ENCODE measurements around the gene NUP107.

The NUP107 gene

GRCh38 chr12:68791897-68792481, 105.2 kb downstream of the NUP107 start:
- Histone ChIP-seq H3K9me3 (ENCODE audit: insufficient read depth, low read length) (no peaks in the 10 kb centered on the region), H3K27me3 (ENCODE audit: low read depth, low read length) (no peaks in the 10 kb centered on the region), H3K9ac (ENCODE audit: low read length) (no peak overlapping the region), H4K20me1 (ENCODE audit: insufficient read depth, low read length) (no peaks in the 10 kb centered on the region), H2AFZ (ENCODE audit: low read depth, low read length) (no peak overlapping the region), H3K4me2 (ENCODE audit: low read length) (no peak overlapping the region), H3K27ac (ENCODE audit: low read length) (no peak overlapping the region), H3K36me3 (replicated peaks; ENCODE audit: low read depth, low read length) (no peaks in the 10 kb centered on the region), H3K4me3 (ENCODE audit: low read length) (no peak overlapping the region), H3K79me2 (ENCODE audit: low read length) (no peaks in the 10 kb centered on the region), H3K4me1 (ENCODE audit: low read length) (peaks cover 19% of the 10 kb centered on the region)
- TF ChIP-seq EZH2phosphoT487 (IDR thresholded peaks at IDR 0.05; ENCODE audit: low read depth), result no peak
- TF ChIP-seq, protein P1, sequence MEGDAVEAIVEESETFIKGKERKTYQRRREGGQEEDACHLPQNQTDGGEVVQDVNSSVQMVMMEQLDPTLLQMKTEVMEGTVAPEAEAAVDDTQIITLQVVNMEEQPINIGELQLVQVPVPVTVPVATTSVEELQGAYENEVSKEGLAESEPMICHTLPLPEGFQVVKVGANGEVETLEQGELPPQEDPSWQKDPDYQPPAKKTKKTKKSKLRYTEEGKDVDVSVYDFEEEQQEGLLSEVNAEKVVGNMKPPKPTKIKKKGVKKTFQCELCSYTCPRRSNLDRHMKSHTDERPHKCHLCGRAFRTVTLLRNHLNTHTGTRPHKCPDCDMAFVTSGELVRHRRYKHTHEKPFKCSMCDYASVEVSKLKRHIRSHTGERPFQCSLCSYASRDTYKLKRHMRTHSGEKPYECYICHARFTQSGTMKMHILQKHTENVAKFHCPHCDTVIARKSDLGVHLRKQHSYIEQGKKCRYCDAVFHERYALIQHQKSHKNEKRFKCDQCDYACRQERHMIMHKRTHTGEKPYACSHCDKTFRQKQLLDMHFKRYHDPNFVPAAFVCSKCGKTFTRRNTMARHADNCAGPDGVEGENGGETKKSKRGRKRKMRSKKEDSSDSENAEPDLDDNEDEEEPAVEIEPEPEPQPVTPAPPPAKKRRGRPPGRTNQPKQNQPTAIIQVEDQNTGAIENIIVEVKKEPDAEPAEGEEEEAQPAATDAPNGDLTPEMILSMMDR (IDR thresholded peaks at IDR 0.05; ENCODE audit: low read depth, low read length), result no peak

GRCh38 chr12:68792952-68793351, 106.2 kb downstream of the NUP107 start:
- H3K4me2 ChIP-seq (ENCODE audit: low read length), result no peak overlapping the region
- H3K27ac ChIP-seq (ENCODE audit: low read length), result no peak overlapping the region
- H2AFZ ChIP-seq (ENCODE audit: low read depth, low read length), result peak overlapping the region; percentile 56; the same call in 1 of the 2 replicates

DNA sequence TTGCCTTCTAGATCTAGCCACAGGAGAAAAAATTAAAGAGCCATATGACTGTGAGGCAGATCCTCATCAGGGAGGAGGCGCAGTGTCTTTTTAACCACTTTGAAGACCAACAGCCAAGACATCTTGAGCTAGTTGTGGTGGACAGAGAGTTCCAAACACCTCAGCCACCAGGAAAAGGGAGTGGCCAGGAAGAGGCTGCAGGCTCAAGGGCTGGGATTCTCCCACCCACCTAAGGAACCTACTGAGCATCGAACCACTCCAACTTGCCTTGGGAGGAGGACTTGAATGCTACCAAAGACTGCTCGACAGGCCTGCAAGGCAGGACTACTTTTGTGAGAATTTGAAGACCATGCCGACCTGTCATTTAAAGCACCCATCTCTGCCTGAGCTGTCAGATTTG, 106.7 kb downstream of the NUP107 start:
- Histone ChIP-seq H4K20me1 (ENCODE audit: insufficient read depth, low read length) (no peaks in the 10 kb centered on the region), H3K4me2 (ENCODE audit: low read length) (no peak overlapping the region), H3K4me3 (ENCODE audit: low read length) (no peak overlapping the region), H3K27me3 (ENCODE audit: low read depth, low read length) (no peaks in the 10 kb centered on the region), H2AFZ (ENCODE audit: low read depth, low read length) (peak overlapping the region; percentile 56; the same call in 1 of the 2 replicates), H3K36me3 (replicated peaks; ENCODE audit: low read depth, low read length) (no peaks in the 10 kb centered on the region), H3K9me3 (ENCODE audit: insufficient read depth, low read length) (no peaks in the 10 kb centered on the region), H3K9ac (ENCODE audit: low read length) (no peak overlapping the region), H3K79me2 (ENCODE audit: low read length) (no peaks in the 10 kb centered on the region), H3K27ac (ENCODE audit: low read length) (no peak overlapping the region), H3K4me1 (ENCODE audit: low read length) (peaks cover 7% of the 10 kb centered on the region)
- TF ChIP-seq, protein P1 (IDR thresholded peaks at IDR 0.05; ENCODE audit: low read depth, low read length), result no peak
- no peak for TF ChIP-seq EZH2phosphoT487 (IDR thresholded peaks at IDR 0.05; ENCODE audit: low read depth)

More at GRCh38 chr12:68792952-68793351, 106.2 kb downstream of the NUP107 start:
- Histone ChIP-seq H3K36me3 (replicated peaks; ENCODE audit: low read depth, low read length) (no peaks in the 10 kb centered on the region), H3K9me3 (ENCODE audit: insufficient read depth, low read length) (no peaks in the 10 kb centered on the region), H3K4me1 (ENCODE audit: low read length) (peaks cover 9% of the 10 kb centered on the region), H4K20me1 (ENCODE audit: insufficient read depth, low read length) (no peaks in the 10 kb centered on the region), H3K27me3 (ENCODE audit: low read depth, low read length) (no peaks in the 10 kb centered on the region), H3K9ac (ENCODE audit: low read length) (no peak overlapping the region), H3K4me3 (ENCODE audit: low read length) (no peak overlapping the region), H3K79me2 (ENCODE audit: low read length) (no peaks in the 10 kb centered on the region)
- TF ChIP-seq, protein P1 (IDR thresholded peaks at IDR 0.05; ENCODE audit: low read depth, low read length), result peak; percentile 36
- TF ChIP-seq EZH2phosphoT487 (IDR thresholded peaks at IDR 0.05; ENCODE audit: low read depth), result no peak

DNA sequence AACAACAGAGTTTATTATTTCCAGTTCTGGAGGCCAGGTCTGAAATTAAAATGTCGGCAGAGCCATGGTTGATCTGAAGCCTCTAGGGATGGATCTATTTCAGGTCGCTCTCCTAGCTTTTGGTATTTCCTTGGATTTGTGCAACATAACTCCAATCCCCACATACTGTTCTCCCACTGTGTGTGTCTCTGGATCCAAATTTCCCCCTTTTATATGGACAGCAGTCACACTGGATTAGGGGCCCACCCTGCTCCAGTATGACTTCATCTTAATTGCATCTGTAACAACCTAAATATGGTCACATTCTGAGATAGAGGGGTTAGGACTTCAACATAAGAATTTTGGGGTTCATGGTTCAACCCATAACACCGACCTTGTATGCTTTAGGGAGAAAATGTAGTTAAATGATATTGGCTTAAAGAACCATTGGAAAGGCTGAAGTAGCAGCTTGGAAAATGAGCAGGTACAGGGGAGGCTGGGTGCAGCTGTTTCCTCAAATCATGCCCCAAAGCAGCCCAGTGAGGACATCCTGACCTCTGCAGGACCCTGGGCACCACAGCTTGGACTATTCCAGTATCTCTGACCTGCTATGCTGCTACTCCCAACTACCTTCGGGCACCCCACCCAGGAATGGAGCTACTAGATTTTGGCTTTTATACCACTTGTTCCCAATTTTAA, 107.3 kb downstream of the NUP107 start:
- Histone ChIP-seq H3K27me3 (ENCODE audit: low read depth, low read length) (no peaks in the 10 kb centered on the region), H2AFZ (ENCODE audit: low read depth, low read length) (no peak overlapping the region), H3K79me2 (ENCODE audit: low read length) (no peaks in the 10 kb centered on the region), H3K4me2 (ENCODE audit: low read length) (no peak overlapping the region), H3K36me3 (replicated peaks; ENCODE audit: low read depth, low read length) (no peaks in the 10 kb centered on the region), H3K4me1 (ENCODE audit: low read length) (peaks cover 7% of the 10 kb centered on the region), H3K4me3 (ENCODE audit: low read length) (no peak overlapping the region), H3K9ac (ENCODE audit: low read length) (no peak overlapping the region), H3K9me3 (ENCODE audit: insufficient read depth, low read length) (no peaks in the 10 kb centered on the region), H4K20me1 (ENCODE audit: insufficient read depth, low read length) (no peaks in the 10 kb centered on the region), H3K27ac (ENCODE audit: low read length) (no peak overlapping the region)
- TF ChIP-seq EZH2phosphoT487 (IDR thresholded peaks at IDR 0.05; ENCODE audit: low read depth), result no peak
